ENCODE data around the gene WIPI1. TPM values are rescaled to one million over a fixed set of nuclear protein-coding genes. Genes with fewer than 3 reads are reported as not detected.

Gene WIPI1
- total and polyA plus RNA-seq, 9 of the 15 experiments (the other 6 are each of a cell fraction or from before 2014, with no cell fraction given): 3.7 to 23.5 (median 11.8) TPM

DNA sequence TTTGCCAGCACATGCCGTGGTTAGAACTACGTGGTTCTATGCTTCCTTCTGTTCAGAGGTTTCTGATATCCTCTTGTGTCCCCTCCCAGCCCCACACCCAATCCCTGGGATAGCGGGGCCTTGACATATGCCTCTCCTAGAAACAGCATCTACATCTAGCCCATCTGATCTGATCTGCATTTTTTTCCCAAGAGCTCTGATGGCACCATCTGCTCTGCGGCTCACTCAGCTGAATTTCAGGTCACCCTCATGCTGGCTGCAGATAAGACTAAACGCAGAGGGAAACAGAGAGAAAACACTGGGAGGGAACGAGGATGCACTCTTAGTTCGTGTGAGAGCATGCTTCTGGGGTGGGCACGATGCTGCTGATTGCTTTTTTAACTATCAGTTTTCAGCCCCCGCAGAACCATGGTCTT is 10.7 kb downstream of the WIPI1 start (continued):
- TF ChIP-seq, protein P1, sequence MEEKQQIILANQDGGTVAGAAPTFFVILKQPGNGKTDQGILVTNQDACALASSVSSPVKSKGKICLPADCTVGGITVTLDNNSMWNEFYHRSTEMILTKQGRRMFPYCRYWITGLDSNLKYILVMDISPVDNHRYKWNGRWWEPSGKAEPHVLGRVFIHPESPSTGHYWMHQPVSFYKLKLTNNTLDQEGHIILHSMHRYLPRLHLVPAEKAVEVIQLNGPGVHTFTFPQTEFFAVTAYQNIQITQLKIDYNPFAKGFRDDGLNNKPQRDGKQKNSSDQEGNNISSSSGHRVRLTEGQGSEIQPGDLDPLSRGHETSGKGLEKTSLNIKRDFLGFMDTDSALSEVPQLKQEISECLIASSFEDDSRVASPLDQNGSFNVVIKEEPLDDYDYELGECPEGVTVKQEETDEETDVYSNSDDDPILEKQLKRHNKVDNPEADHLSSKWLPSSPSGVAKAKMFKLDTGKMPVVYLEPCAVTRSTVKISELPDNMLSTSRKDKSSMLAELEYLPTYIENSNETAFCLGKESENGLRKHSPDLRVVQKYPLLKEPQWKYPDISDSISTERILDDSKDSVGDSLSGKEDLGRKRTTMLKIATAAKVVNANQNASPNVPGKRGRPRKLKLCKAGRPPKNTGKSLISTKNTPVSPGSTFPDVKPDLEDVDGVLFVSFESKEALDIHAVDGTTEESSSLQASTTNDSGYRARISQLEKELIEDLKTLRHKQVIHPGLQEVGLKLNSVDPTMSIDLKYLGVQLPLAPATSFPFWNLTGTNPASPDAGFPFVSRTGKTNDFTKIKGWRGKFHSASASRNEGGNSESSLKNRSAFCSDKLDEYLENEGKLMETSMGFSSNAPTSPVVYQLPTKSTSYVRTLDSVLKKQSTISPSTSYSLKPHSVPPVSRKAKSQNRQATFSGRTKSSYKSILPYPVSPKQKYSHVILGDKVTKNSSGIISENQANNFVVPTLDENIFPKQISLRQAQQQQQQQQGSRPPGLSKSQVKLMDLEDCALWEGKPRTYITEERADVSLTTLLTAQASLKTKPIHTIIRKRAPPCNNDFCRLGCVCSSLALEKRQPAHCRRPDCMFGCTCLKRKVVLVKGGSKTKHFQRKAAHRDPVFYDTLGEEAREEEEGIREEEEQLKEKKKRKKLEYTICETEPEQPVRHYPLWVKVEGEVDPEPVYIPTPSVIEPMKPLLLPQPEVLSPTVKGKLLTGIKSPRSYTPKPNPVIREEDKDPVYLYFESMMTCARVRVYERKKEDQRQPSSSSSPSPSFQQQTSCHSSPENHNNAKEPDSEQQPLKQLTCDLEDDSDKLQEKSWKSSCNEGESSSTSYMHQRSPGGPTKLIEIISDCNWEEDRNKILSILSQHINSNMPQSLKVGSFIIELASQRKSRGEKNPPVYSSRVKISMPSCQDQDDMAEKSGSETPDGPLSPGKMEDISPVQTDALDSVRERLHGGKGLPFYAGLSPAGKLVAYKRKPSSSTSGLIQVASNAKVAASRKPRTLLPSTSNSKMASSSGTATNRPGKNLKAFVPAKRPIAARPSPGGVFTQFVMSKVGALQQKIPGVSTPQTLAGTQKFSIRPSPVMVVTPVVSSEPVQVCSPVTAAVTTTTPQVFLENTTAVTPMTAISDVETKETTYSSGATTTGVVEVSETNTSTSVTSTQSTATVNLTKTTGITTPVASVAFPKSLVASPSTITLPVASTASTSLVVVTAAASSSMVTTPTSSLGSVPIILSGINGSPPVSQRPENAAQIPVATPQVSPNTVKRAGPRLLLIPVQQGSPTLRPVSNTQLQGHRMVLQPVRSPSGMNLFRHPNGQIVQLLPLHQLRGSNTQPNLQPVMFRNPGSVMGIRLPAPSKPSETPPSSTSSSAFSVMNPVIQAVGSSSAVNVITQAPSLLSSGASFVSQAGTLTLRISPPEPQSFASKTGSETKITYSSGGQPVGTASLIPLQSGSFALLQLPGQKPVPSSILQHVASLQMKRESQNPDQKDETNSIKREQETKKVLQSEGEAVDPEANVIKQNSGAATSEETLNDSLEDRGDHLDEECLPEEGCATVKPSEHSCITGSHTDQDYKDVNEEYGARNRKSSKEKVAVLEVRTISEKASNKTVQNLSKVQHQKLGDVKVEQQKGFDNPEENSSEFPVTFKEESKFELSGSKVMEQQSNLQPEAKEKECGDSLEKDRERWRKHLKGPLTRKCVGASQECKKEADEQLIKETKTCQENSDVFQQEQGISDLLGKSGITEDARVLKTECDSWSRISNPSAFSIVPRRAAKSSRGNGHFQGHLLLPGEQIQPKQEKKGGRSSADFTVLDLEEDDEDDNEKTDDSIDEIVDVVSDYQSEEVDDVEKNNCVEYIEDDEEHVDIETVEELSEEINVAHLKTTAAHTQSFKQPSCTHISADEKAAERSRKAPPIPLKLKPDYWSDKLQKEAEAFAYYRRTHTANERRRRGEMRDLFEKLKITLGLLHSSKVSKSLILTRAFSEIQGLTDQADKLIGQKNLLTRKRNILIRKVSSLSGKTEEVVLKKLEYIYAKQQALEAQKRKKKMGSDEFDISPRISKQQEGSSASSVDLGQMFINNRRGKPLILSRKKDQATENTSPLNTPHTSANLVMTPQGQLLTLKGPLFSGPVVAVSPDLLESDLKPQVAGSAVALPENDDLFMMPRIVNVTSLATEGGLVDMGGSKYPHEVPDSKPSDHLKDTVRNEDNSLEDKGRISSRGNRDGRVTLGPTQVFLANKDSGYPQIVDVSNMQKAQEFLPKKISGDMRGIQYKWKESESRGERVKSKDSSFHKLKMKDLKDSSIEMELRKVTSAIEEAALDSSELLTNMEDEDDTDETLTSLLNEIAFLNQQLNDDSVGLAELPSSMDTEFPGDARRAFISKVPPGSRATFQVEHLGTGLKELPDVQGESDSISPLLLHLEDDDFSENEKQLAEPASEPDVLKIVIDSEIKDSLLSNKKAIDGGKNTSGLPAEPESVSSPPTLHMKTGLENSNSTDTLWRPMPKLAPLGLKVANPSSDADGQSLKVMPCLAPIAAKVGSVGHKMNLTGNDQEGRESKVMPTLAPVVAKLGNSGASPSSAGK (IDR thresholded peaks at IDR 0.05): peak; percentile 86
- TF ChIP-seq ETV1 (tag; conservative IDR thresholded peaks at IDR 0.05; ENCODE audit: low read depth) (no peak), SAFB (IDR thresholded peaks at IDR 0.05; ENCODE audit: borderline replicate concordance, low read depth, low read length) (no peak), ZNF165 (CRISPR knock-in tag; IDR thresholded peaks at IDR 0.05; ENCODE audit: borderline replicate concordance) (no peak), SIN3A (IDR thresholded peaks at IDR 0.05; ENCODE audit: borderline replicate concordance in 2 of 2, control insufficient read depth in 1 of 2, low read depth in 2 of 2, low read length in 2 of 2) (no peak), CXXC5 (CRISPR knock-in tag; IDR thresholded peaks at IDR 0.05) (peak; percentile 55), PML (IDR thresholded peaks at IDR 0.05; ENCODE audit: low read length) (peak; percentile 59; the same call in 1 of the 2 replicates), RFX7 (CRISPR knock-in tag; IDR thresholded peaks at IDR 0.05) (no peak), AFF4 (CRISPR knock-in tag; IDR thresholded peaks at IDR 0.05) (no peak), SMAD4 (CRISPR knock-in tag; conservative IDR thresholded peaks at IDR 0.05) (0 out of 2 replicates have a peak, but pooled peaks have one; percentile 22), L3MBTL2 (IDR thresholded peaks at IDR 0.05) (peak; percentile 66; the same call in 1 of the 2 replicates), NCOR1 (IDR thresholded peaks at IDR 0.05) (peak; percentile 56), ZNF431 (CRISPR knock-in tag; IDR thresholded peaks at IDR 0.05) (no peak), EP300 (IDR thresholded peaks at IDR 0.05; ENCODE audit: low read length) (peak; percentile 34; the same call in 1 of the 2 replicates)

Measured in K562 (cell line).